ENCODE results near the gene SPACDR. TPM values are rescaled to one million over a fixed set of nuclear protein-coding genes. Genes with fewer than 3 reads are reported as not detected.

Gene SPACDR
- total RNA-seq, 4 donors from 2014 or later: 0.78 TPM; not detected in 3

GRCh38 chr7:100485471-100485876 lies 21.4 kb upstream of the SPACDR start:
- 94% methylated on average over 4 of the region's 4 CpGs for WGBS
- TF ChIP-seq CTCF (IDR thresholded peaks at IDR 0.05): no peak
- TF ChIP-seq POLR2AphosphoS5 (IDR thresholded peaks at IDR 0.05): no peak
- no peak for TF ChIP-seq POLR2A (IDR thresholded peaks at IDR 0.05; ENCODE audit: low read depth)
- TF ChIP-seq EP300 (IDR thresholded peaks at IDR 0.05): no peak
- H3K27ac ChIP-seq (replicated peaks in 1 of 4): peak overlapping the region in 1 of 4 donors; percentile 22
- H3K9me3 ChIP-seq: no peaks in the 10 kb centered on the region
- intact Hi-C loops (cut with DNase I): no loop called here
- peaks cover 0 to 8% (median 0%) of the 10 kb centered on the region in 4 donors for H3K27me3 ChIP-seq
- H3K4me3 ChIP-seq: no peak overlapping the region
- no peak for DNase-seq (ENCODE audit: extremely low spot score)
- peaks cover 11 to 45% (median 37%) of the 10 kb centered on the region in 4 donors for H3K4me1 ChIP-seq
- H3K36me3 ChIP-seq: peaks cover 0 to 9% (median 3%) of the 10 kb centered on the region in 4 donors

GRCh38 chr7:100484673-100485045 lies 20.6 kb upstream of the SPACDR start:
- WGBS: 77% methylated on average over 6 of the region's 6 CpGs
- TF ChIP-seq CTCF (IDR thresholded peaks at IDR 0.05) (no peak), POLR2AphosphoS5 (IDR thresholded peaks at IDR 0.05) (no peak), EP300 (IDR thresholded peaks at IDR 0.05) (no peak), POLR2A (IDR thresholded peaks at IDR 0.05; ENCODE audit: low read depth) (no peak)

GRCh38 chr7:100483722-100484672 lies 19.9 kb upstream of the SPACDR start, which contains the start of gene NYAP1:
Gene NYAP1 (plus strand): TSS chr7:100483927. CDS start chr7:100485312, 1,385 bp downstream.
- Histone ChIP-seq H3K27me3 (peaks cover 0 to 3% (median 0%) of the 10 kb centered on the region in 4 donors), H3K4me1 (peaks cover 20 to 50% (median 37%) of the 10 kb centered on the region in 4 donors), H3K4me3 (peak within 1 kb of the TSS; percentile 69 to 88 (median 72)), H3K27ac (replicated peaks in 1 of 4) (peak within 1 kb of the TSS; percentile 65 to 72 (median 70)), H3K9me3 (no peaks in the 10 kb centered on the region), H3K36me3 (peaks cover 0 to 9% (median 3%) of the 10 kb centered on the region in 4 donors)
- WGBS: 29% methylated on average over 28 of the region's 45 CpGs
- no peak for TF ChIP-seq CTCF (IDR thresholded peaks at IDR 0.05)
- TF ChIP-seq POLR2AphosphoS5 (IDR thresholded peaks at IDR 0.05): no peak
- no peak for TF ChIP-seq POLR2A (IDR thresholded peaks at IDR 0.05; ENCODE audit: low read depth)
- intact Hi-C loops (cut with DNase I): loop anchor here (2.0 kb wide), 1 partner anchor 15 kb away; no protein-coding TSS in a partner anchor
- DNase-seq (ENCODE audit: extremely low spot score): no peak

More at GRCh38 chr7:100484673-100485045, 20.6 kb upstream of the SPACDR start:
- no peaks in the 10 kb centered on the region for H3K9me3 ChIP-seq
- intact Hi-C loops (cut with DNase I): no loop called here
- H3K4me1 ChIP-seq: peaks cover 15 to 49% (median 38%) of the 10 kb centered on the region in 4 donors
- DNase-seq (ENCODE audit: extremely low spot score): no peak
- peak overlapping the region in 3 of 4 donors; percentile 70 to 72 (median 71) for H3K27ac ChIP-seq (replicated peaks in 1 of 4)
- peaks cover 0 to 9% (median 3%) of the 10 kb centered on the region in 4 donors for H3K36me3 ChIP-seq
- H3K27me3 ChIP-seq: peaks cover 0 to 8% (median 0%) of the 10 kb centered on the region in 4 donors
- peak overlapping the region in 2 of 4 donors; percentile 72 to 88 for H3K4me3 ChIP-seq

- Histone ChIP-seq H3K4me1 (peaks cover 20 to 50% (median 36%) of the 10 kb centered on the region in 4 donors), H3K27ac (replicated peaks in 1 of 4) (peak overlapping the region; percentile 65 to 72 (median 70))
- WGBS: 2% methylated on average over 13 of the region's 79 CpGs
Observed at GRCh38 chr7:100483090-100483721, 19.1 kb upstream of the SPACDR start.

More at GRCh38 chr7:100483090-100483721, 19.1 kb upstream of the SPACDR start:
- intact Hi-C loops (cut with DNase I): loop anchor here (2.0 kb wide), 1 partner anchor 14 kb away; no protein-coding TSS in a partner anchor
- TF ChIP-seq EP300 (IDR thresholded peaks at IDR 0.05) (no peak), POLR2A (IDR thresholded peaks at IDR 0.05; ENCODE audit: low read depth) (no peak), POLR2AphosphoS5 (IDR thresholded peaks at IDR 0.05) (peak in 1 of 2 donors; percentile 43), CTCF (IDR thresholded peaks at IDR 0.05) (peak; percentile 96 to 99 (median 97))
- H3K27me3 ChIP-seq: no peaks in the 10 kb centered on the region
- no peaks in the 10 kb centered on the region for H3K9me3 ChIP-seq
- peak overlapping the region; percentile 69 to 88 (median 72) for H3K4me3 ChIP-seq
- H3K36me3 ChIP-seq: peaks cover 0 to 3% (median under 1%) of the 10 kb centered on the region in 4 donors
- DNase-seq (ENCODE audit: extremely low spot score): no peak

Measured in esophagus muscularis mucosa (tissue), 4 donors.